COLO668 (cell line): ENCODE measurements around the gene CDR2.
A peak's percentile ranks its signal among the peaks of the same experiment; 100 is the strongest.
"Not testable (repeated sequence)": the region's sequence is repeated elsewhere in the genome, so short reads cannot be mapped to it uniquely, and the experiment has no call there.

Experiments used
- DNase-seq: peaks from one replicate; lab custom pipeline; 2025; ENCODE audit not compliant: unreplicated experiment; lab: John Stamatoyannopoulos, UW

CDR2 gene

DNA sequence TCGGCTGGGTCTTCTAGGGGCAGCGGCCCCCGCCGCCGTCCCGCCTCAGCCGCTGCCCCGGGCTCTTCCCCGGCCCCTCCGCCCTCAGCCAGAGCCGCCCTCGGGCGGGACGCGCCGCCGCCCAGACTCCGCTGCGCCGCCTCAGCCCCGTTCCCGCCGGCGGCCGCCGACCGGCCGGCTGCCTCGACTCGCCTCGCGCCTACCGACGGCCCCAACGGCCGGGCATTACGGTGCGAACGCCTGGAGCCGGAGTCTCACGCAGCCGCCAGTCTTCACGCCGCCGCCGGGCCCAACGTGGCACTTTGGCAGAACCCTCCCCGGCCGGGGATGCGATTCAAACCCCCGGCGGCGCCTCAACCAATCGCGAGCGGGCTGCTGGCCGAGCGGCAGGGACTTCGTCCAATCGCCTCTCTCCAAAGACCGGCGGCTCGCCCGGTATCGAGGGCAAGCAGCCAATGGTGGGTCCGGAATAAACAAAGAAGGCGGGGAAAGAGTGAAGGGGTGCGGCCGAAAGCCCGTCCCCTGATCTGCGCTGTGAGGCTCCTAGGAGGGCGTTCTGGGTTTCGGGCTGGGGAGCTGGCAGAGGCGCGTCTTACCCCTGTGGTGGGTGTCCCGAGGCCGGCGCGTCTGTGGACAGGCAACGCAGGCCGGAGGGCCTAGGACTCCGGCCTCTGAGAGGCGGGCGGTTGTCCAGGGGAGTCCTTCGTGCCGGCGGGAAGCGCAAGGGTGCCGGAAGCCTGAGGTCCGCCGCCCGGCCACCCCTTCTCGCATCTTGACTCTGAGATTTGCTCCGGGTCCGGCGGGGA, at the start of gene CDR2:
CDR2 (minus strand) TSS at position 309 of the 806 bp plus-strand sequence. CDS start 310 bp downstream, outside the sequence.
- DNase-seq: peak; percentile 97

DNA sequence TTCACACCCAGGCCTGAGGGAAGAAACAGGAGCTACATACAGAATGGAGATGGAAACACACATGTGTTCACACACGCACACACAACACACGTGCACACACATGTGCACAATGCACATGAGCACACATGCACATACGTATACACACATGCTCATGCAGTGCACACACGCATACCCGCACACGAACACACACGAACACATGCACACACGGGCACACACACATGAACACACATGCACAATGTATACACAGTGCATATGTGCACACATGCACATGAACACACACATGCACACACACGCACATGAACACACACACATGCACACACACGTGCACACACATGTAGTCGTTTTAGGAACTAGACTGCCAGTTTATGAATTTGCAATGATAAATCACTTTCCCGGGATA, 49.3 kb upstream of the CDR2 start:
- DNase-seq: no peak

DNA sequence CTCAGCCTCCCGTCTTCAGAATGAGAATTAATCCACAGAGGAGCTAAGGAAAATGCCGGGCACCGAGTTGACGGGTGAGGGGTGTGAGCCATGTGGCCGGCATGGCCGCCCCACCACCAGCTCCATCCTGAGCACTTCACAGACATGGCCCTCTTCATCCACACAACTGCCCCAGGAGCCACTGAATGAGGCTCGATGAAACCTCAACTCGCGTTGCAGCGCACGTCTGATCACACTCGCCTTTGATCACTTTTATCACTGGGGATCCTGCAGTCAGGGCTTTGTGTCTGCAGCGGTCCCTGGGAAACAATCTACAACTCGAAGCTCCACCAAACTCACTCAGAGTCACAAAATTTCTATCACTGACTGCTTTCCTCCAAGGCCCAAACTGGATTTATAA, 46.7 kb upstream of the CDR2 start:
- DNase-seq: no peak

DNA sequence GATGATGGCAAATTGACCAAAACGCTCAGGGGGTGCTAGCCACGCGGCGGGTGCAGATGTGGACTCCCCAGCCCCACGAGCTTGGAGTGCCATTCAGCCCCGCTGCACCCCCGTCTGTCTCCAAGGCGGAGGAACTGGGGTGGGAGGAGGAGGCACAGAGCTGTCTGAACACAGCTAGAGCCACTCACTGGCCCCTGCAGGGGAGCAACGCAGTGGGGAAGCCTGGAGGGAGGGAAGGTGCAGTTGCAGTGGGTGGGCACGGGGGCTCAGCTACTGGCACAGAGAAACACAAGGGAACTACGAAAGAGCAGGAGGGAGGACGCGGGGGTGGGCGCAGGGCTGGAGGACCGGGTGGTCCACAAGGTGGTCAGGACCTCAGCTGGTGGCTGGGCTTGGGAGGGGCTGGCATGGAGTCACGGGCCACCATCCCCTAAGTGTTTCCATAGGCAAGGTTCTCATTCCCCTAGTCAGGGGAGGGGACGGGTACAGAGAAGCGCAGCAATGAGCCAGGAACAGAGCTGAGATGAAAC, 46.3 kb upstream of the CDR2 start:
- no peak for DNase-seq

DNA sequence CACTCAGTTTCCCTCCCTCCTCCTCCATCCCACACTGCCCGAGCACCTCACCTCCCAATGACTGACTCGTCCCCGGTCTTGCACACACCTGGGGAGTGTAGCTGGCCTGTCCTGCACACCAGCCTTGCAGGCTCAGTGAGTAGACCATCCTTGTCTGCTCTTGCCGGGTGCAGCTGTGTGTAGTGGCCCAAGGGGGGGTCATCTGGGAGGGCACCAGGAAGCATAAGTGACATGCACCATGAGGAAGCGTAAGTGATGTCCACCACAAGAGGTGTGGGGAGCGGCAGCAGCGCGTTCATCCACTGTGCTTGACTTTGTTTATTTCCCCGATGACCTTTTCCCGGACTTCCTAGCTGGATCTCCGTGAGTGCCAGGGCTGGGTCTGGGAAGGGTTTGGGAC, 45.5 kb upstream of the CDR2 start:
- no peak for DNase-seq

DNA sequence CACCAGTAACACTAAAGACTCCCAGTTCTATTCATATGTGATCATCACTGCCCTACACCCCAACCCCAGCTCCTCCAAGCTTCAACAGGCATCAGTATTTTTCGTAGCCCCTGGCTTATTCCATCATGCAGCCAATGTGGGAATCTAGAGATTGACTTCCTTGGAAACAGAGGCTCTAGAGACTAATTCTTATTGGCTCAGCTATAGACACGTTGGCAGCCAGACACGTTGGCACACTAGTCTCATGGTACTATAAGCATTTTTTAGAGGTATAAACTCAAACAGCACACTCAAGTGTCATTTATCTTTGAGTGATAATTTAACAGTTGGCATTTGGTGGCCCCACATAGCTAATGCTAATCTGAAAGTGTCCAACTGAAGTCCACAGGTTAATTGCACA, 44.4 kb upstream of the CDR2 start:
- no peak for DNase-seq

DNA sequence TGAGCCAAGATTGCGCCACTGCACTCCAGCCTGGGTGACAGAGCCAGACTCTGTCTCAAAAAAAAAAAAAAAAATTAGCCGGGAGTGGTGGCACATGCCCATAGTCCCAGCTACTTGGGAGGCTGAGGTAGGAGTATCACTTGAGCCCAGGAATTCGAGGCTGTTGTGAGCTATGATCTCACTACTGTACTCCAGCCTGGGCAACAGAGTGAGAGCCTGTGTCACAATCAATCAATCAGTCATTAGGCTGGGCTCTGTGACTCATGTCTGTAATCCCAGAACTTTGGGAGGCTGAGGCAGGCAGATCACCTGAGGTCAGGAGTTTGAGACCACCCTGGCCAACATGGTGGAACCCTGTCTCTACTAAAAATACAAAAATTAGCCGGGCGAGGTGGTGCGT, 43.4 kb upstream of the CDR2 start:
- DNase-seq: not testable (repeated sequence)

DNA sequence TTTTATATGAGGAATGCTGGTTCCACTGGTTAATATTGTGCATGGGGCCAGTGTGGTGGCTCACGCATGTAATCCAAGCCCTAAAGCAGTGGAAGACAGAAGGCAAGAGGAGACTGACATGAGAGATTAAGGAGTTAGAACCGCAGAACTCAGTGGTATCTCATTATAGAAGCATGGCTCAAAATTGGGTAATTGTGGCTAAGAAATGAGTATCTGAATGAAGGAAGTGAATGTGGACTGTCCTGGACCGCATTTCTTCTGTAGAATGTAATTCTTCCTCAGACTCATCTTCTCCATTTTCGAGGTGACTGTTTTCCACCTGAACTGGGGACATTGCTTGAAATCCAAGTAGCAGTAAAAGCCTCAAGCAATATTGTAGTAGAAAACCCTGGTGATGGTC, 42.6 kb upstream of the CDR2 start:
- DNase-seq: no peak

DNA sequence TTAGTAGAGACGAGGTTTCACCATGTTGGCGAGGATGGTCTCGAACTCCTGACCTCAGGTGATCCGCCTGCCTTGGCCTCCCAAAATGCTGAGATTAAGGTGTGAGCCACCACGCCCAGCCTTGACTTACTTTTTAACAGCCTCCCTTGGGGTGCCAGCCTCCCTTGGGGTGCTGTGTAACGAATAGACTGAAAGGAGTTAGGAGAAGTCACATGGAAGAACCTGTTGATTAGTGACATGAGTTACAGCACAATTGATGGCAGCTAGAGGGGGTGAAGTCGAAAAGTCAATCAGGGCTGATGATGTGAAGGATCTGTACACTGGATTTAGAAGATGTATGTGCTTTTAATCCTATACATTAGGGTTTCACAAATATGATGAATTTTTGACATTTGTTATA, 39.4 kb upstream of the CDR2 start:
- DNase-seq: no peak

DNA sequence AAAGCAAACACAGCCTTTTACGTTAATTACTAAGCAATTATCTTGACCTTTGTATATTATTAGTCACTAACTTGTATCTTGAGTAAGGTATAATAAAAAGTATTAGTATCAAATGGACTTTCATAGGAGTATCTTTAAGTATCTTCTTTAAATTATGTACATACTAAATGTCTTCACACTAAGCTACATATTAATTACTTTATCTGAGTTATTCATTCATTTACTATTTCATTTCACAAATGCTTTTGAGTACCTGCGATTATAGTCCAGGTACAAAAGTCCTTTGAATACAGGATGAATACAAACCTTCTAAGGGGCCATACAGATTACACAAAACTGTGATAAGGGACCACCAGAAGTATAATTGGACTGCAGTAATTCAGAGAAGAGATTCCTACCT, 33.1 kb upstream of the CDR2 start:
- no peak for DNase-seq

DNA sequence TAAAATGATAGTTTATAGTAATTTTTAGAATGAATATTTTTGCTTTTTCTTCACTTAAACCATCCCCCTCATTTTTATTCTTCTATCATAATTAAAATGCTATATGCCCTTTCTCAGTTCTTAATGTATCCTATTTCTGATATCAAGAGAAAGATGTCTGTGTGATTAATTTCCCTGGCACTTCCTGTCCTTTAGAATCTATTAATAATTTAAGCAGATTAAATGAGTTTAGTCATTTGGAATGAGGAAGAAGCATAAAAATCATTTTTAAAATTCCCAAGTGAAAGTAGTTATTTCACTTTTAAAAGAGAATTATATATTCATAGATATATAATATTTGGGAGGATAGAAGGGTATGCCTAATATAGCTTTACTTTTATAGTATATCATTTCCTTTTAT, 27.8 kb upstream of the CDR2 start:
- no peak for DNase-seq

DNA sequence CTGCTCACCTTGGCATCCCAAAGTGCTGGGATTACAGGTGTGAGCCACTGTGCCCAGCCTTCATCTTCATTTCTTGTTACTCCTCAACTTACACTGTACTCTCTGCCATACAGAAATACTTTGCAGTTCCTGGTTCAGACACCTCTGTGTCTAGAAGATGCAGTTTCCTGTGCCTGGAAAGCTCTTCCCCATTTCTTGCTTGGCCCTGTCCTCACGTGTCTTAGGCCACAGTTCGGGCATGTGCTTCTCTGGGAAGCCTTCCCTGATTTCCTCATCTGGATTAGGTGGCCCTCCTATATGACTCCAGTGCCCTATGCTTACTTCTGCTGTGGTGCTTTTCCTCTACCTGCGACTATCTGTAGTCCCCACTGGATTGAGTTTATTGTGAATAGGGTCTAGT, 26.5 kb upstream of the CDR2 start:
- DNase-seq: no peak

DNA sequence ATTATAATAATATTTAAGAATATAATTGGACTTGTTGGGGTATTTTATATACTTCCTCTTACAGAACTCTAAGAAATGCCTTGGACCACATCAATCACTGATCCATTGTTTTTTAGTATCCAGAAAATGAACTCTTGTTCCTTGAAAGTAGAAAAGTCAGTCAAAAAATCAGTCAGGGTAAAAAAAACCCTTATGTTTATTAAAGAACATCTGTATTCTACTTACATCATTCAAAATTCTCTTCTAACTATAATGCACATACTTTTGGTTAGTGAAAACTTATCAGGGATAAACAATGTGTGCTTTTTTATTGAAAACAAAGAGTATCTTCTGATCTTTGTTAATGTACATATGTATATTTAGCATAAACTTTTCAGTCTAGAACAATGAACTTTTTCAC, 23.5 kb upstream of the CDR2 start:
- no peak for DNase-seq

DNA sequence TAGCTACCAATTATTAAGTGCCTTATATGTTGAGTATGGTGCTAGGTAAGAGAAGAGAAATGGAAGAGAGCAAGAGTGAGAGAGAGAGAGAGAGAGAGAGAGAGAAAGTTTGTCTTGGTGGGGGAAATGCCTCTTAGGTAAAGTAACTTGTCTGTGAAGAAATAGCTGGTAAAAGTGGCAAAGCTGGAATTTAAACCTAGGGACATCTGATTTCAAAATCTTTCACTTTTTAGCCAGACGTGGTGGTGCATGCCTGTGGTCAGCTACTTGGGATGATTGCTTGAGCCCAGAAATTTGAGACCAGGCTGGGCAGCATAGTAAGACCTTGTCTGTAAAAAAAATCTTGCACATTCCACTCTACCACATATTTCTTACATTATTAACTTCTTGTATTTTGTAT, 23.0 kb upstream of the CDR2 start:
- no peak for DNase-seq

DNA sequence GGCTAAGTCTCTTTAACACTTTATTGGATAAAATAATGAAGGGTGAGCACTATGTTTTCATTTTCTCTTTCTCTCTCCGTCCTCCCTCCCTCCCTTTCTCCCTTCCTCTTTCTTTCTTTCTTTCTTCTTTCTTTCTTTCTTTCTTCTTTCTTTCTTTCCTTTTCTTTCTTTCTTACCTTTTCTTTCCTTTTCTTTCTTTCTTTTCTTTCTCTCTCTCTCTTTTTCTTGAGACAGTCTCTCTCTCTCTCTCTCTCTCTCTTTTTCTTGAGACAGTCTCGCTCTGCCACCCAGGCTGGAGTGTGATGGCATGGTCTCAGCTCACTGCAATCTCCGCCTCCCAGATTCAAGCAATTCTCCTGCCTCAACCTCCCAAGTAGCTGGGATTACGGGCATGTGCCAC, 21.5 kb upstream of the CDR2 start:
- no peak for DNase-seq

DNA sequence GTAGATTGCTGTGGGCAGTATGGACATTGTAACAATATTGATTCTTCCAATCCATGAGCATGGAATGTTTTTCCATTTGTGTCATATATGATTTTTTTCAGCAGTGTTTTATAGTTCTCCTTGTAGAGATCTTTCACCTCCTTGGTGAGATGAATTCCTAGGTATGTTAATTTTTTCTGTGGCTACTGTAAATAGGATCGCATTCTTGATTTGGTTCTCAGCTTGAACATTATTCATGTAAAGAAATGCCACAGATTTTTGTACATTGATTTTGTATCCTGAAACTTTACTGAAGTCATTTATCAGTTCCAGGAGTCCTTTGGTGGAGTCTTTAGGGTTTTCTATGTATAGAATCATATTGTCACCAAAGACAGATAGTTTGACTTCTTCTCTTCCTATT, 19.7 kb upstream of the CDR2 start:
- DNase-seq: no peak

DNA sequence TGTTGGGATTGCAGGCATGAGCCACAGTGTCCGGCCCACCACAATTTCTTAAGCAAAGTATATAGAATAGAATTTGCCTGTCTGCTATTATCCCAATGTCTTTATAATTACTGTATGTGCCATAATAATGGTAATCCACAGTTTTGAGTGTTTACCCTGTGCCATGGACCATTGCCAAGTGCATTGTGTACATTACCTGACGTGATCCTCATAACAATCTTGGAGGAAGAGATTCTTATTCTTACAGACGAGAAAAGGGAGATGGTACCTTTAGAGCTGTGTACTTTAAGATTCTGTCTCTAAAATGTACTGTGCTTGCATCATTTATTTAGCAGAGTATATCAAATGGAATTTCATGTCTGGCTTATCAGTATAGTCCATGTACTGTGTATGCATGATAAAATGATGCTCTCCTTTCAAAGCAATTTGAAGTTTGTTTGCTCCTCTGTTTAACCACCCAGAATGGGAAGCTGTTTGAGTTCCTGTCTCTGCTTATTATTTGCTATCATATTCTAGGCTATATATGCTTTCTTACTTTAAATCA, 13.8 kb upstream of the CDR2 start:
- DNase-seq: peak; percentile 24

DNA sequence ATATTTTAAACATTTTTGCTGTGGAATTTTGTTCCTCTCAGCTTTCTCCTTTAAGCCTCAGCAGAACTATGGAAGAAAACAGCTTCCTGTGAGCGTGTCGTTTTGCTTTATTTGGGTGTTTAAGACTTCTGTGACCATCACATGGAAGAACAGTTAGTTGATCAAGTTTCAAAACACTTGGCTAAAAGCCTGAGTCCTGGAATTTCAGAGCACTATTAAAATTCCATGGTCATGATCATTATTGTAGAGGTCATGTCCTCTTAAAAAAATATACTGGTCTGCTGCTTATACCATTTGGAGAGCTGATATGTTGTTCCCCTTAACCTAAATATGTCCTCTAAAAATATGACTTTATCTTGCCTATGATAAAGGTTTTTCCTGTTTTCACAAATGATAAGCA, 12.6 kb upstream of the CDR2 start:
- no peak for DNase-seq

DNA sequence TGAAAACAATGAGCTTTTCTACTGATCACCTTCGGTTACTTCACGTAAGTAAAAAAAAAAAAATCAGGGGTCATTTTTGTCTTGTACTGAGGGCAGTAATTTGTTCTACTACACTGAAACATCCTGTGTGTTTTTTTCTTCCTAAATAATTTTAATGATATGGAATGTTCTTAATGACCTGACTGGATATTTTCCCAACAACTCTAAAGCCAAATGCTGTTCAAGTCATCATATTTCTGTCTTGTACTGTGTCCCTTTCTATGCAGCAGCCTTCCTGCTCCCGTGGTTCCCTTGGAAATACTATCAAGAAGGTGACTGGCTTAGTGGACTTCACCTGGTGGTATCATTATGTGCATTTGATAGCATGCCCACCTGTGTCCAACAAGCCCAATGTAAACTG, 10.8 kb upstream of the CDR2 start:
- DNase-seq: no peak

DNA sequence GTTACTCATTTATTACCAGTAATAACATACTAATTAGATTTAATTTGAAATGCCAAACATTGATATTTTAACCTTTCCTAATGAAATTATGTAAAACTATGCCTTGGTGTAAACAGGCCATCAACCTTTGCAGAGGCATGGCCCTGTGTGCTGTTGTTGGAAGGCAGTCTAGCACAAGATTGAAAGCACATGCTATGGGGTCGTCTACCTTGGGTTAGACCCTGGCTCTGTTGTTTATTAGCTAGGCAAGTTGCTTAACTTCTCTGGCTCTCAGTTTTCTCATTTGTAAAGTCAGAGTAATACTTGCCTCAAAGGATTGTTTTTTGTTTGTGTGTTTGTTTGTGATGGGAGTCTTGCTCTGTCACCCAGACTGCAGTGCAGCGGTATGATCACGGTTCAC, 9.4 kb upstream of the CDR2 start:
- no peak for DNase-seq

DNA sequence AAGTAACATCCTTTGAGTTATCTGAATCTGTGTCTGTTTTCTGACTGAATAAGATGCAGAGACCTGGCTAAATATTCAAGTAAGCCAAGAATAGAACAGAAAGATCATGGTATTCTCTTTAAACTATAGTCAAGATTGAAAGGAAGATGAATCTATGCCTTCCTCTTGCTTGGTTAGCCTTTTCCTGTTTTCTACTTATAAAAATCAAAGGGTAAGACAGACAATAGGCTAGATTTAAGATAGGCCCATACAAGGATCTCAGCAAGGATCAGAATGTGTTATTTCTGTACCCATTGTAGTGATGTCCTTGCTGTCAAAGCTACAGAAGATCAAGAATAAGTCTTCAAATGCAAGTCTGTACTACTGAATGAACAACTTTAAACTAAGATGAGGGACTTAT, 7.0 kb upstream of the CDR2 start:
- no peak for DNase-seq

DNA sequence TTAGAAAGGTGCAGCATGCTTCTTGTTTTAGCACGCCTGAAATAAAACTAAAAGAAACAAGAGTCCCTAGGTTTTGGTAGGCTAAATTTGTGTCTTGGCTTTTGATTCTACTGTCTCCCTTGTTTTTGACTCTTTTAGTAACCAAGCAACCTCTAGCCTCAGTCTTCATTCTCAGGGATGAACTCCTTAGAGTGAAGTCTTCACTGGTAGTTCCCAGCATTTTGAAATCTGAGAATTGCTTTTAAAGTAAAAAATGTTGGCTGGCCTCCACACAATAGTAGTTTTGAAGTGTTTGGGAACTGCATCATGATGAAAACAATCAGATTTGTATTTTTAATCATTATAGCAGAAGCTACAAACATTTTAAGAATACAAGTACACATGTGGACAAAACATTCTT, 6.1 kb upstream of the CDR2 start:
- DNase-seq: no peak

DNA sequence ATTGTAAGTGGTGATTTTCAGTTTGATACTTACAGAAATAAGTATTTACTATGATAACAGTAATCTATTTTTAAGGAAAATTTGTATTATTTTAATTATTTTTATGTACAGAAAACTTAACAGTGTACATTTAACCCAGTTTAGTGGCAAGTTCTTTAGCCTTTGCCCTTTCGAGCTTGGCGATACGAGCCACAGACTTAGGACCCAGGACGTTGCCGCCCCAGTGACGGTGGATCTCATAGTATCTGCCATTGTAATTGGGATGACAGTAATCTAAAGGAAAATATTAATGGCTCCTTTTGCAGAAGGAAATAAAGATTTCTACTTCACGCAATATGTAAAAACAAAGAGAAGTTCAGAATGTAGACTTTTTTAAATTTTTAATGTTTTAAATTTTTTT, 5.2 kb upstream of the CDR2 start:
- DNase-seq: no peak
